Vagina (tissue), 2 donors: ENCODE data around the gene ELOVL6.

Experiments used
- CTCF ChIP-seq, 3 experiments: fragments of 450-650 bp in 2 of 3; fragments of 200-600 bp in 1 of 3; sonication (generic) in 1 of 3; IDR thresholded peaks; one replicate each; pipeline ENCODE4 v1.5.1; 2017 to 2019; ENCODE audit warnings: antibody characterized with exemption in 3 of 3, mild to moderate bottlenecking in 2 of 3, moderate library complexity in 2 of 3
- POLR2A ChIP-seq, 2 donors: fragments of 450-650 bp; IDR thresholded peaks; one replicate each; pipeline ENCODE4 v1.6.1; 2017; ENCODE audit warnings: antibody characterized with exemption in 2 of 2, mild to moderate bottlenecking in 2 of 2, moderate library complexity in 2 of 2
- POLR2AphosphoS5 ChIP-seq, 2 donors: sonication (generic); formaldehyde crosslinking; IDR thresholded peaks; one replicate each; pipeline ENCODE4 v1.9.0; 2017; ENCODE audit warnings: antibody characterized with exemption in 2 of 2, mild to moderate bottlenecking in 2 of 2, low read depth in 1 of 2; ENCODE audit not compliant: insufficient read depth in 1 of 2

GRCh38 chr4:110128472-110128919 is 69.9 kb downstream of the ELOVL6 start:
- TF ChIP-seq POLR2AphosphoS5 (IDR thresholded peaks at IDR 0.05; ENCODE audit: insufficient read depth in 1 of 2, low read depth in 1 of 2) (peak in 1 of 2 donors; percentile 57), POLR2A (IDR thresholded peaks at IDR 0.05) (no peak), CTCF (IDR thresholded peaks at IDR 0.05) (no peak)
